Myocyte (in vitro differentiated cells): ENCODE measurements around the gene UTRN. TPM values are rescaled to one million over a fixed set of nuclear protein-coding genes. Genes with fewer than 3 reads are reported as not detected.

Experiments
- DNase-seq: peaks from one replicate; pipeline ENCODE4 v3.0.0-alpha.2; 2012; ENCODE audit warnings: low read depth
- polyA plus RNA-seq: library from polyadenylated mRNA; unstranded; fragments of >200 nt; gene quantifications from one replicate; pipeline ENCODE4 v1.2.1, GENCODE V29; 2012; ENCODE audit warnings: missing spikeins
- total RNA-seq: library from RNA; depleted of rRNA; stranded (reverse); fragments of >200 nt; gene quantifications from 2 replicates; pipeline ENCODE4 v1.2.3, GENCODE V29; 2014

The UTRN gene
- 56.8 and 103 TPM in 2 replicates for total RNA-seq
- 18.2 TPM for polyA plus RNA-seq

- peak; percentile 89 for DNase-seq
These were observed at the start of gene UTRN for GRCh38 chr6:144284783-144285547. UTRN (plus strand) TSS chr6:144285335; CDS start chr6:144291829, 6,494 bp downstream.

GRCh38 chr6:144244688-144245087 lies 40.4 kb upstream of the UTRN start:
- no peak for DNase-seq

- no peak for DNase-seq
These were observed 38.1 kb upstream of the UTRN start for GRCh38 chr6:144246988-144247387.

GRCh38 chr6:144248003-144248402 lies 37.1 kb upstream of the UTRN start:
- no peak for DNase-seq

- DNase-seq: peak; percentile 71
These were observed 36.4 kb upstream of the UTRN start for GRCh38 chr6:144248476-144249301.

GRCh38 chr6:144250276-144250675 lies 34.9 kb upstream of the UTRN start:
- no peak for DNase-seq

- DNase-seq: no peak
These were observed 32.9 kb upstream of the UTRN start for GRCh38 chr6:144252259-144252658.

GRCh38 chr6:144259986-144260385 lies 25.1 kb upstream of the UTRN start:
- peak; percentile 19 for DNase-seq

GRCh38 chr6:144262470-144263369 lies 22.4 kb upstream of the UTRN start:
- no peak for DNase-seq

GRCh38 chr6:144263786-144264185 lies 21.3 kb upstream of the UTRN start:
- peak; percentile 10 for DNase-seq

- peak; percentile 88 for DNase-seq
These were observed 20.7 kb upstream of the UTRN start for GRCh38 chr6:144264270-144265060.

- DNase-seq: peak; percentile 33
These were observed 20.1 kb upstream of the UTRN start for GRCh38 chr6:144265061-144265357.

- DNase-seq: peak; percentile 88
These were observed 19.7 kb upstream of the UTRN start for GRCh38 chr6:144265390-144265789.

- DNase-seq: peak; percentile 99
These were observed 19.0 kb upstream of the UTRN start for GRCh38 chr6:144266091-144266649.

GRCh38 chr6:144268794-144269349 lies 16.3 kb upstream of the UTRN start:
- DNase-seq: no peak

- no peak for DNase-seq
These were observed 8.0 kb upstream of the UTRN start for GRCh38 chr6:144277174-144277573.

- no peak for DNase-seq
These were observed 7.4 kb upstream of the UTRN start for GRCh38 chr6:144277605-144278227.

GRCh38 chr6:144278659-144279314 lies 6.3 kb upstream of the UTRN start:
- no peak for DNase-seq
